Gastrocnemius medialis (tissue), 4 donors: Measurements from ENCODE around the gene WNT16.

Source experiments
- POLR2A ChIP-seq, 2 donors: fragments of 450-650 bp; IDR thresholded peaks; one replicate each; pipeline ENCODE4 v1.6.1; 2017; ENCODE audit warnings: antibody characterized with exemption in 2 of 2, mild to moderate bottlenecking in 2 of 2, moderate library complexity in 2 of 2
- TF ChIP-seq, protein P1 (sequence below), 5 experiments: fragments of 450-650 bp in 3 of 5; fragments of 200-600 bp in 2 of 5; sonication (generic) in 2 of 5; IDR thresholded peaks in 4 of 5; conservative IDR thresholded peaks in 1 of 5; 1 replicate in 4 of 5; 2 replicates in 1 of 5; pipeline ENCODE4 v1.5.1; 2016 to 2019; ENCODE audit warnings: antibody characterized with exemption in 5 of 5, mild to moderate bottlenecking in 3 of 5, moderate library complexity in 3 of 5

DNA sequence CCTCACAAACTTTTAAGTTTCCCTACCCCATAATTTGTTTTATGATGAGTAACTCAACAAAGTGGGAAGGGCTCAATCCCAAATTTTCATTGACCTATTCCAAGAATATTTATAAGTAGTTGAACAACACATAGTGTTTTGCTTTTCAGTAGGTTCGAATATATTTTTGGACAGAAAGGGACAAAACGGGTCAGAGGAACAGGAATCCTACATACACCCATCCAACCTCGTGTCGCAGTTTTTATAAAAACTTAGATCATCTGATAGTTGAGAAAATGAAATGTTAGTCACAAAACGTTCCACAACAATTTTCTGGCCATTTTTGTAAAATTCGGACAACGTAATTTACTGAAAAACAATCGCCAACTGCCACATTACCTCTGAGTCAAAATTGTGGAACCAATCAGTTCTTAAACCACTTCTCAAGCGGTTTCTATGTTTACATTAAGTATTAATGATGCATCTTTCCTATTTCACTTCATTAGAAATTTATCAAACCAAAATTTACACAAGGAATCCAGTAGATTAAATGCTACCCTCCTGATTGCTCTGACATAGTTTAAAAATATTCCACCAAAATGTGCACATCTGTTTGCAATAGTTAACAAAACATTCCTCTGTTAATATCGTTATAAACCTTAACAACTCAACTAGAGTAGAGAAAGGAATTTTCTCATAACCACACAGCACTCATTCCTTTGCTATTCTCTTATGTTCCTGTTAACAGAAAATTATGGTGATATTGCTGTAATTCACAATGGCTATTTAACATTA is 6.3 kb downstream of the WNT16 start:
- TF ChIP-seq, protein P1, sequence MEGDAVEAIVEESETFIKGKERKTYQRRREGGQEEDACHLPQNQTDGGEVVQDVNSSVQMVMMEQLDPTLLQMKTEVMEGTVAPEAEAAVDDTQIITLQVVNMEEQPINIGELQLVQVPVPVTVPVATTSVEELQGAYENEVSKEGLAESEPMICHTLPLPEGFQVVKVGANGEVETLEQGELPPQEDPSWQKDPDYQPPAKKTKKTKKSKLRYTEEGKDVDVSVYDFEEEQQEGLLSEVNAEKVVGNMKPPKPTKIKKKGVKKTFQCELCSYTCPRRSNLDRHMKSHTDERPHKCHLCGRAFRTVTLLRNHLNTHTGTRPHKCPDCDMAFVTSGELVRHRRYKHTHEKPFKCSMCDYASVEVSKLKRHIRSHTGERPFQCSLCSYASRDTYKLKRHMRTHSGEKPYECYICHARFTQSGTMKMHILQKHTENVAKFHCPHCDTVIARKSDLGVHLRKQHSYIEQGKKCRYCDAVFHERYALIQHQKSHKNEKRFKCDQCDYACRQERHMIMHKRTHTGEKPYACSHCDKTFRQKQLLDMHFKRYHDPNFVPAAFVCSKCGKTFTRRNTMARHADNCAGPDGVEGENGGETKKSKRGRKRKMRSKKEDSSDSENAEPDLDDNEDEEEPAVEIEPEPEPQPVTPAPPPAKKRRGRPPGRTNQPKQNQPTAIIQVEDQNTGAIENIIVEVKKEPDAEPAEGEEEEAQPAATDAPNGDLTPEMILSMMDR (IDR thresholded peaks at IDR 0.05 in 4 of 5, conservative IDR thresholded peaks at IDR 0.05 in 1 of 5), result no peak
- no peak for TF ChIP-seq POLR2A (IDR thresholded peaks at IDR 0.05)
